Spleen (tissue), 11 donors: ENCODE data around the gene ZNF277. TPM values are rescaled to one million over a fixed set of nuclear protein-coding genes. Genes with fewer than 3 reads are reported as not detected.
"Not testable (repeated sequence)": the region's sequence is repeated elsewhere in the genome, so short reads cannot be mapped to it uniquely, and the experiment has no call there.

Experiments used
- DNase-seq: peaks from one replicate; pipeline ENCODE4 v3.0.0-alpha.2; 2020
- H3K27ac ChIP-seq, 8 donors: fragments of 200-600 bp; sonication (generic) in 7 of 8; 1 replicate in 4 of 8; 2 replicates in 4 of 8; pipeline versions ENCODE4 v1.5.0 to v1.8.0; 2016 to 2021; ENCODE audit warnings: inconsistent platforms in 4 of 8, mild to moderate bottlenecking in 4 of 8, moderate library complexity in 1 of 8
- H3K27me3 ChIP-seq, 7 donors: fragments of 200-600 bp; sonication (generic) in 6 of 7; replicated peaks in 1 of 7; 1 replicate in 4 of 7; 2 replicates in 3 of 7; pipeline versions ENCODE4 v1.5.0 to v1.8.0; 2016 to 2021; ENCODE audit warnings: inconsistent platforms in 3 of 7, mild to moderate bottlenecking in 1 of 7
- H3K36me3 ChIP-seq, 6 donors: fragments of 200-600 bp; sonication (generic) in 5 of 6; 1 replicate in 4 of 6; 2 replicates in 2 of 6; pipeline versions ENCODE4 v1.5.0 to v1.8.0; 2016 to 2021; ENCODE audit warnings: inconsistent platforms in 2 of 6
- H3K4me1 ChIP-seq, 6 donors: fragments of 200-600 bp; sonication (generic) in 5 of 6; 1 replicate in 3 of 6; 2 replicates in 3 of 6; pipeline versions ENCODE4 v1.5.0 to v1.8.0; 2016 to 2021; ENCODE audit warnings: inconsistent platforms in 3 of 6
- H3K4me3 ChIP-seq, 8 donors: fragments of 200-600 bp; sonication (generic) in 7 of 8; 1 replicate in 4 of 8; 2 replicates in 4 of 8; pipeline versions ENCODE4 v1.5.0 to v1.8.0; 2016 to 2021; ENCODE audit warnings: inconsistent platforms in 4 of 8, mild to moderate bottlenecking in 4 of 8, moderate library complexity in 2 of 8
- H3K9me3 ChIP-seq, 8 donors: fragments of 200-600 bp; sonication (generic) in 7 of 8; 1 replicate in 4 of 8; 2 replicates in 4 of 8; pipeline versions ENCODE4 v1.5.0 to v1.8.0; 2016 to 2021; ENCODE audit warnings: inconsistent platforms in 4 of 8
- CTCF ChIP-seq, 11 experiments: fragments of 200-600 bp in 7 of 11; fragments of 450-650 bp in 4 of 11; sonication (generic) in 4 of 11; IDR thresholded peaks in 8 of 11; conservative IDR thresholded peaks in 3 of 11; 1 replicate in 7 of 11; 2 replicates in 4 of 11; pipeline versions ENCODE4 v1.4.0 to v1.8.0; 2016 to 2021; ENCODE audit warnings: antibody characterized with exemption in 11 of 11, inconsistent platforms in 4 of 11, mild to moderate bottlenecking in 1 of 11
- POLR2A ChIP-seq, 3 donors: fragments of 450-650 bp; IDR thresholded peaks; one replicate each; pipeline ENCODE4 v1.5.1; 2017; ENCODE audit warnings: antibody characterized with exemption in 3 of 3, mild to moderate bottlenecking in 1 of 3
- POLR2AphosphoS5 ChIP-seq, 3 donors: sonication (generic); formaldehyde crosslinking; IDR thresholded peaks; one replicate each; pipeline ENCODE4 v1.5.1; 2017; ENCODE audit warnings: antibody characterized with exemption in 3 of 3
- WGBS, 5 donors: extraction: QIAGEN DNeasy Blood & Tissue Kit in 3 of 5; methylation state at CpG; one replicate each; pipeline versions ENCODE4 v1.1.5 to v1.1.7; 2013 to 2018; 5-methylcytosine and 5-hydroxymethylcytosine counted together
- intact Hi-C: fragments of 100-400 bp; cut with DNase I; formaldehyde crosslinking; loops from one replicate; pipeline ENCODE4 v1.15.0; 2023; ENCODE audit warnings: low total_unique reads
- polyA plus RNA-seq, 3 donors: library from polyadenylated mRNA; stranded (reverse); fragments of 200-250 nt; gene quantifications; one replicate each; pipeline ENCODE4 v1.2.1, GENCODE V29; 2013
- total RNA-seq, 7 donors: library from RNA; depleted of rRNA in 3 of 7; stranded (reverse); fragments of >200 nt in 3 of 7; fragmentation: NEBNext Ultra II Directional in 4 of 7; extraction: Animal tissue kit (Norgen Biotek cat#: 25700) in 4 of 7; gene quantifications; one replicate each; pipeline versions ENCODE4 v1.1.0 to v1.2.1, GENCODE V29; 2016 to 2021
- donor health status: healthy with polysubstance abuse.
- donor health status: DM: no; HTN: no; CAD: no; lungs with moderate emphysema.
- donor health status: DM: no; HTN: no; CAD: no.
- donor health status: Bipolar disorder and iron deficiency.
- donor health status: healthy.
- donor health status: DM: no; HTN: no; CAD: no.
- donor health status: DM: yes; HTN: yes; CAD: no.

The ZNF277 gene
- total and polyA plus RNA-seq, 10 donors, result 14.5 to 36.1 (median 19.6) TPM

- H3K36me3 ChIP-seq, result no peaks in the 10 kb centered on the region
- no peaks in the 10 kb centered on the region for H3K27me3 ChIP-seq
- H3K9me3 ChIP-seq, result no peaks in the 10 kb centered on the region
- WGBS, 5 donors, result 76 to 97% (median 88%) methylated on average over 6 of the region's 6 CpGs
- H3K4me3 ChIP-seq, result no peak overlapping the region
- H3K27ac ChIP-seq, result no peak overlapping the region
- DNase-seq, result no peak
- peaks cover 0 to 14% (median 8%) of the 10 kb centered on the region in 6 donors for H3K4me1 ChIP-seq
- intact Hi-C loops, result no loop called here
- TF ChIP-seq POLR2AphosphoS5 (IDR thresholded peaks at IDR 0.05), result no peak
- no peak for TF ChIP-seq CTCF (IDR thresholded peaks at IDR 0.05 in 8 of 11, conservative IDR thresholded peaks at IDR 0.05 in 3 of 11)
- no peak for TF ChIP-seq POLR2A (IDR thresholded peaks at IDR 0.05)
These were observed 183.7 kb downstream of the ZNF277 start for GRCh38 chr7:112390167-112390566.

GRCh38 chr7:112391079-112391821 lies 184.8 kb downstream of the ZNF277 start:
- H3K27ac ChIP-seq, result peak overlapping the region in 7 of 8 donors; percentile 49 to 87 (median 81)
- intact Hi-C loops, result not testable (repeated sequence)
- peak; percentile 82 for DNase-seq

GRCh38 chr7:112391841-112392286 lies 185.4 kb downstream of the ZNF277 start:
- intact Hi-C loops, H3K9me3 ChIP-seq, H3K36me3 ChIP-seq, H3K27me3 ChIP-seq: not testable (repeated sequence)
- H3K27ac ChIP-seq, result peak overlapping the region; percentile 49 to 87 (median 81)
- DNase-seq, result peak; percentile 86
- H3K4me1 ChIP-seq, result peaks cover 0 to 14% (median 8%) of the 10 kb centered on the region in 6 donors
- peak overlapping the region; percentile 41 to 73 (median 55) for H3K4me3 ChIP-seq
- 0 to 1% (median 0%) methylated on average over 25 to 37 of the region's 37 CpGs for WGBS, 5 donors

More at GRCh38 chr7:112391079-112391821, 184.8 kb downstream of the ZNF277 start:
- 1 to 6% (median 3%) methylated on average over 21 to 68 of the region's 69 CpGs for WGBS, 5 donors
- peaks cover 0 to 14% (median 8%) of the 10 kb centered on the region in 6 donors for H3K4me1 ChIP-seq
- H3K4me3 ChIP-seq, result peak overlapping the region; percentile 41 to 73 (median 55)
- not testable (repeated sequence) for H3K9me3 ChIP-seq, H3K36me3 ChIP-seq, H3K27me3 ChIP-seq

Other genes with a start within 250 kb of the ZNF277 start
- gene DOCK4, start 296 bp upstream of the ZNF277 start, total RNA-seq, result 10 to 100 TPM; 11.4 to 26.9 (median 15.9) TPM
- gene DOCK4, start 296 bp upstream of the ZNF277 start, polyA plus RNA-seq, result 1 to 10 TPM; 1.4 to 3.4 (median 1.5) TPM
- gene IFRD1, start 243.8 kb downstream of the ZNF277 start, total RNA-seq, result 100 to 1,000 TPM in 1 of 7 donors, 10 to 100 TPM in 6; 41.0 to 111 (median 54.5) TPM
- 10 to 100 TPM; 22.9 to 29.3 (median 26.2) TPM for gene IFRD1, start 243.8 kb downstream of the ZNF277 start, polyA plus RNA-seq